GM12873 (cell line): ENCODE results near the gene PRMT1.

Experiments used
- TF ChIP-seq, protein P1 (sequence below): IDR thresholded peaks from 2 replicates; pipeline ENCODE4 v1.5.1; 2012; ENCODE audit warnings: low read depth, mild to moderate bottlenecking, moderate library complexity, low read length, control low read depth; ENCODE audit not compliant: insufficient read depth; ENCODE audit errors: missing control alignments

Gene PRMT1

DNA sequence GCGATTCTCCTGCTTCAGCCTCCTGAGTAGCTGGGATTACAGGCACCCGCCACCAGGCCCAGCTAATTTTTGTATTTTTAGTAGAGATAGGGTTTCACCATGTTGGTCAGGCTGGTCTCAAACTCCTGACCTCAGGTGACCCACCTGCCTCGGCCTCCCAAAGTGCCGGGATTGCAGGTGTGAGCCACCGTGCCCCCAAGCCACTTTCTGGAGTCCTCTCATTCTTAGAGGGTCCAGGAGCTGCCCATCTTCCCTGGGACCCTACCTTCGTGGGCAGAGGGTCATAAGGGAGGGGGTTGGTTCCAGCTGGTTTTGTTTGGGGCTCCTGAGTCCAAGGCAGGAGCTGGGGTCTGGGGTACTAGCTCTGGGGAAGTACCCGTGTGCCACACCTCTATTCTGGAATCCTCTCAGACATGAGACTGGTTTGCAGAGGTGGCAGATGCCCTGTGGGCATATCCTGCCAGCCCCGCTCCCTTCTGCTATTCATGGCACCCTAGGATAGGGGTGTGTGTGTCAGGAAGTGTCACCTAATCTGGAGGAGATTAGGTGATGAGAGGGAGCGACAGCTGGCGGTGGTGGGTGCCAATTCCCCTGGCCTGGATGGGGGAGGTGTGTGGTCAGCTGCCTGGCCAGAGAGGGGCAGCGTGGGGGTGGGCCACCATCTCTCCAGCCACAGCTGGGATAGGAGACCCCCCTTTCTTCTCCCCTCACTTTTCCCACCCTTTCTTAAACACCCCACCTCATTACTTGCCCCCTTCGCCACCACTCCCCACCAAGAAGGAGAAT lies 2.1 kb downstream of the PRMT1 start:
- TF ChIP-seq, protein P1, sequence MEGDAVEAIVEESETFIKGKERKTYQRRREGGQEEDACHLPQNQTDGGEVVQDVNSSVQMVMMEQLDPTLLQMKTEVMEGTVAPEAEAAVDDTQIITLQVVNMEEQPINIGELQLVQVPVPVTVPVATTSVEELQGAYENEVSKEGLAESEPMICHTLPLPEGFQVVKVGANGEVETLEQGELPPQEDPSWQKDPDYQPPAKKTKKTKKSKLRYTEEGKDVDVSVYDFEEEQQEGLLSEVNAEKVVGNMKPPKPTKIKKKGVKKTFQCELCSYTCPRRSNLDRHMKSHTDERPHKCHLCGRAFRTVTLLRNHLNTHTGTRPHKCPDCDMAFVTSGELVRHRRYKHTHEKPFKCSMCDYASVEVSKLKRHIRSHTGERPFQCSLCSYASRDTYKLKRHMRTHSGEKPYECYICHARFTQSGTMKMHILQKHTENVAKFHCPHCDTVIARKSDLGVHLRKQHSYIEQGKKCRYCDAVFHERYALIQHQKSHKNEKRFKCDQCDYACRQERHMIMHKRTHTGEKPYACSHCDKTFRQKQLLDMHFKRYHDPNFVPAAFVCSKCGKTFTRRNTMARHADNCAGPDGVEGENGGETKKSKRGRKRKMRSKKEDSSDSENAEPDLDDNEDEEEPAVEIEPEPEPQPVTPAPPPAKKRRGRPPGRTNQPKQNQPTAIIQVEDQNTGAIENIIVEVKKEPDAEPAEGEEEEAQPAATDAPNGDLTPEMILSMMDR, result no peak

DNA sequence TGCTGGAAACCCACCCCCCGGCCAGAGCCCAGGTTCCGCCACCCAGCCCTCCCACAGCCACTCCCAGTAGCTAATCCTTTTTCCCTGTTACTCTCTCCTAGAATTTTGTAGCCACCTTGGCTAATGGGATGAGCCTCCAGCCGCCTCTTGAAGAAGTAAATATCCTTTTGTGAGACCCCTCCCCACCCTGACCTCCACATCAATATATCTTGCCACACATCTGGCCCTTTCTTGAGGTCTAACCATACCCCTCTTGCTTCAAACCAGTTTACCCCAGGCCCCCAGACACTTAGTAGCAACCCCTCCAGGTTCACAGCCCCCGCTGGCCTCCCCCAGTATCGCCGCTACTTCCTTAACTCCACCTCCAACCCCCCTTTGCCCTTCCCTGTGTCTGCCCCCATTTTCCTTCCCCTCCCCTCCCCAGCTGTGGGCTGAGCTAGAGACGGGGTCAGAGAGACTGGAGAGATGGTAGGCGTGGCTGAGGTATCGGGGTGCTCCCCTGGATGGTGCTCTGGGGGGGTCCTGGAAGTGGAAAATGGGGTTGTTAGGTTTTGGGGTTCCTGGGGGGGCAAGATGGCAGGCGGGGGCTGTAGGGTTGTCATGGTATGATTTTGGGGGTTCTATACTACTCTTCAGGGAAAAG lies 2.8 kb downstream of the PRMT1 start:
- TF ChIP-seq, protein P1, result no peak

GRCh38 chr19:49680421-49681351 lies 3.6 kb downstream of the PRMT1 start:
- TF ChIP-seq, protein P1, result peak; percentile 99

DNA sequence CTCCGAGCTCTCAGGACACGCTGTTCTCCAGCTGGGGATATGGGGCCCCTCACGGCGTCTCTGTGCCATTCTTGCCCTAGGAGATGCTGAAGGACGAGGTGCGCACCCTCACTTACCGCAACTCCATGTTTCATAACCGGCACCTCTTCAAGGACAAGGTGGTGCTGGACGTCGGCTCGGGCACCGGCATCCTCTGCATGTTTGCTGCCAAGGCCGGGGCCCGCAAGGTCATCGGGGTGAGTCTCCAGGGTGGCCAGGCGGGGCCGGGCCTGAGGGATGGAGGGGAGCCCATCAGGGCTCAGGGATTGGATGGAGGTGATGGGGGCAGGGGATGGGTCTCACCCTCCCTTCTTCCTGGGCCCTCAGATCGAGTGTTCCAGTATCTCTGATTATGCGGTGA lies 4.8 kb downstream of the PRMT1 start:
- TF ChIP-seq, protein P1, result no peak

- TF ChIP-seq, protein P1, result no peak
Measured at GRCh38 chr19:49682274-49682673, 5.2 kb downstream of the PRMT1 start.

DNA sequence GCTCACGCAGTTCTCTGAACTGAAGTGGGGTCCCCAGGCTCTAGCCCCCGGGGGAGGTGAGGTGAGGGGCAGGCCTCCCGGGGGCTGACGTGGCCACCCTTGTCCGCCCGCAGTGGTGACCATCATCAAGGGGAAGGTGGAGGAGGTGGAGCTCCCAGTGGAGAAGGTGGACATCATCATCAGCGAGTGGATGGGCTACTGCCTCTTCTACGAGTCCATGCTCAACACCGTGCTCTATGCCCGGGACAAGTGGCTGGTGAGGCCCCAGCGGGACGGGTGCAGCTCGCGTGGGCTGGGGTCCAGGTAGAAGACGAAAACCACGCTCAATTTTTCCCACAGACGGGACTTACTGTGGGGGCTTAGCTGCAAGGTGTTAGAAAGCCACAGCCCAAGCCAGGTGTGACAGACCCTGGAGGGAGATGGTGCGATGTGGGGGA lies 6.8 kb downstream of the PRMT1 start:
- TF ChIP-seq, protein P1, result no peak
